Glutamatergic neuron (in vitro differentiated cells): ENCODE measurements around the gene TEX51. TPM values are rescaled to one million over a fixed set of nuclear protein-coding genes. Genes with fewer than 3 reads are reported as not detected.

Experiments
- DNase-seq: peaks from one replicate; pipeline ENCODE4 v3.0.0; 2022
- H3K27ac Mint-ChIP-seq: one replicate; pipeline ENCODE4 v1.8.0; 2020; ENCODE audit warnings: mild to moderate bottlenecking, mixed read lengths, inconsistent platforms; ENCODE audit not compliant: unreplicated experiment
- H3K27me3 Mint-ChIP-seq: one replicate; pipeline ENCODE4 v1.8.0; 2020; ENCODE audit warnings: mild to moderate bottlenecking, moderate library complexity, mixed read lengths, inconsistent platforms; ENCODE audit not compliant: unreplicated experiment
- H3K36me3 Mint-ChIP-seq: one replicate; pipeline ENCODE4 v1.8.0; 2020; ENCODE audit warnings: mild to moderate bottlenecking, mixed read lengths, inconsistent platforms; ENCODE audit not compliant: unreplicated experiment
- H3K4me1 Mint-ChIP-seq: one replicate; pipeline ENCODE4 v1.8.0; 2020; ENCODE audit warnings: mild to moderate bottlenecking, low read depth, mixed read lengths, inconsistent platforms; ENCODE audit not compliant: unreplicated experiment
- H3K4me3 Mint-ChIP-seq: one replicate; pipeline ENCODE4 v1.8.0; 2020; ENCODE audit warnings: mild to moderate bottlenecking, mixed read lengths, inconsistent platforms; ENCODE audit not compliant: unreplicated experiment
- H3K9me3 Mint-ChIP-seq: one replicate; pipeline ENCODE4 v1.8.0; 2020; ENCODE audit warnings: mild to moderate bottlenecking, moderate library complexity, mixed read lengths, inconsistent platforms; ENCODE audit not compliant: unreplicated experiment
- CTCF ChIP-seq: fragments of 200-600 bp; sonication (generic); IDR thresholded peaks from one replicate; pipeline ENCODE4 v1.5.0; 2021; ENCODE audit not compliant: partially characterized antibody, unreplicated experiment
- total RNA-seq: library from RNA; stranded (reverse); fragmentation: NEBNext Ultra II Directional; extraction: Animal tissue kit (Norgen Biotek cat#: 25700); gene quantifications from one replicate; pipeline ENCODE4 v1.2.1, GENCODE V29; 2021; ENCODE audit not compliant: unreplicated experiment

TEX51 gene
- total RNA-seq, 1 donor from 2014 or later: not detected

- Mint-ChIP-seq H3K9me3 (peaks cover 20% of the 10 kb centered on the region), H3K4me3 (no peak overlapping the region), H3K27ac (peak overlapping the region; percentile 9), H3K27me3 (peaks cover 11% of the 10 kb centered on the region), H3K4me1 (peaks cover 21% of the 10 kb centered on the region), H3K36me3 (peaks cover 6% of the 10 kb centered on the region)
- no peak for TF ChIP-seq CTCF
- DNase-seq: no peak
These were observed 36.1 kb downstream of the TEX51 start for GRCh38 chr2:126934809-126935208.

GRCh38 chr2:126935774-126936173, 37.1 kb downstream of the TEX51 start:
- Mint-ChIP-seq H3K4me1 (peaks cover 21% of the 10 kb centered on the region), H3K4me3 (no peak overlapping the region), H3K9me3 (peaks cover 23% of the 10 kb centered on the region), H3K36me3 (peaks cover 6% of the 10 kb centered on the region), H3K27ac (no peak overlapping the region), H3K27me3 (peaks cover 9% of the 10 kb centered on the region)
- TF ChIP-seq CTCF: no peak
- DNase-seq: no peak

GRCh38 chr2:126936219-126936723, 37.6 kb downstream of the TEX51 start:
- TF ChIP-seq CTCF: no peak
- H3K4me1 Mint-ChIP-seq: peaks cover 21% of the 10 kb centered on the region
- no peak overlapping the region for H3K4me3 Mint-ChIP-seq
- H3K27ac Mint-ChIP-seq: no peak overlapping the region
- peaks cover 9% of the 10 kb centered on the region for H3K27me3 Mint-ChIP-seq
- peaks cover 6% of the 10 kb centered on the region for H3K36me3 Mint-ChIP-seq
- H3K9me3 Mint-ChIP-seq: peaks cover 23% of the 10 kb centered on the region
- no peak for DNase-seq

- no peak for DNase-seq
- Mint-ChIP-seq H3K36me3 (peaks cover 18% of the 10 kb centered on the region), H3K4me1 (peaks cover 8% of the 10 kb centered on the region), H3K27ac (no peak overlapping the region), H3K27me3 (peaks cover 8% of the 10 kb centered on the region), H3K4me3 (no peak overlapping the region), H3K9me3 (peaks cover 21% of the 10 kb centered on the region)
- no peak for TF ChIP-seq CTCF
These were observed 41.6 kb downstream of the TEX51 start for GRCh38 chr2:126940331-126940730.

GRCh38 chr2:126942427-126943203, 43.9 kb downstream of the TEX51 start:
- TF ChIP-seq CTCF: no peak
- Mint-ChIP-seq H3K4me1 (peaks cover 13% of the 10 kb centered on the region), H3K4me3 (no peak overlapping the region), H3K36me3 (peaks cover 18% of the 10 kb centered on the region), H3K27me3 (peaks cover 6% of the 10 kb centered on the region), H3K9me3 (peaks cover 16% of the 10 kb centered on the region), H3K27ac (no peak overlapping the region)
- no peak for DNase-seq
